Thymus (tissue), 11 donors: ENCODE results near the gene SMYD1. TPM values are rescaled to one million over a fixed set of nuclear protein-coding genes. Genes with fewer than 3 reads are reported as not detected.

ENCODE experiments used
- DNase-seq, 9 donors: peaks; one replicate each; pipeline ENCODE4 v3.0.0-alpha.2; 2013; ENCODE audit warnings: low spot score in 9 of 9, low read depth in 6 of 9, missing footprints in 1 of 9
- H3K27ac ChIP-seq, 2 donors: one replicate each; pipeline ENCODE4 v1.5.1; 2013; ENCODE audit warnings: control low read depth in 1 of 2, low read depth in 1 of 2, low read length in 1 of 2, mild to moderate bottlenecking in 1 of 2, moderate library complexity in 1 of 2
- H3K27me3 ChIP-seq, 2 donors: one replicate each; pipeline ENCODE4 v1.5.1; 2013; ENCODE audit warnings: low read length in 1 of 2; ENCODE audit not compliant: control insufficient read depth in 2 of 2, insufficient read depth in 1 of 2
- H3K36me3 ChIP-seq, 2 donors: one replicate each; pipeline ENCODE4 v1.5.1; 2013; ENCODE audit warnings: low read length in 1 of 2, mild to moderate bottlenecking in 1 of 2, moderate library complexity in 1 of 2; ENCODE audit not compliant: control insufficient read depth in 2 of 2, insufficient read depth in 2 of 2
- H3K4me1 ChIP-seq, 2 donors: one replicate each; pipeline ENCODE4 v1.5.1; 2013; ENCODE audit warnings: low read length in 2 of 2; ENCODE audit not compliant: control insufficient read depth in 2 of 2, insufficient read depth in 2 of 2
- H3K4me3 ChIP-seq, 2 donors: one replicate each; pipeline ENCODE4 v1.5.1; 2013; ENCODE audit warnings: low read length in 2 of 2, control low read depth in 1 of 2, mild to moderate bottlenecking in 1 of 2
- H3K9me3 ChIP-seq, 2 donors: one replicate each; pipeline ENCODE4 v1.5.1; 2013; ENCODE audit warnings: low read length in 1 of 2, mild to moderate bottlenecking in 1 of 2; ENCODE audit not compliant: control insufficient read depth in 2 of 2, insufficient read depth in 1 of 2
- WGBS: extraction: QIAGEN DNeasy Blood & Tissue Kit; methylation state at CpG from one replicate; pipeline ENCODE4 v1.1.7; 2013; 5-methylcytosine and 5-hydroxymethylcytosine counted together
- polyA plus RNA-seq: library from polyadenylated mRNA; stranded (reverse); fragments of 200-250 nt; gene quantifications from one replicate; pipeline ENCODE4 v1.2.3, GENCODE V29; 2013
- total RNA-seq: library from RNA; stranded (reverse); fragments of 120-200 nt; gene quantifications from one replicate; pipeline ENCODE4 v1.2.4, GENCODE V29; 2013
- donor health status: healthy.

SMYD1 gene
- total and polyA plus RNA-seq, 2 donors, result 0.42 to 0.43 TPM

DNA sequence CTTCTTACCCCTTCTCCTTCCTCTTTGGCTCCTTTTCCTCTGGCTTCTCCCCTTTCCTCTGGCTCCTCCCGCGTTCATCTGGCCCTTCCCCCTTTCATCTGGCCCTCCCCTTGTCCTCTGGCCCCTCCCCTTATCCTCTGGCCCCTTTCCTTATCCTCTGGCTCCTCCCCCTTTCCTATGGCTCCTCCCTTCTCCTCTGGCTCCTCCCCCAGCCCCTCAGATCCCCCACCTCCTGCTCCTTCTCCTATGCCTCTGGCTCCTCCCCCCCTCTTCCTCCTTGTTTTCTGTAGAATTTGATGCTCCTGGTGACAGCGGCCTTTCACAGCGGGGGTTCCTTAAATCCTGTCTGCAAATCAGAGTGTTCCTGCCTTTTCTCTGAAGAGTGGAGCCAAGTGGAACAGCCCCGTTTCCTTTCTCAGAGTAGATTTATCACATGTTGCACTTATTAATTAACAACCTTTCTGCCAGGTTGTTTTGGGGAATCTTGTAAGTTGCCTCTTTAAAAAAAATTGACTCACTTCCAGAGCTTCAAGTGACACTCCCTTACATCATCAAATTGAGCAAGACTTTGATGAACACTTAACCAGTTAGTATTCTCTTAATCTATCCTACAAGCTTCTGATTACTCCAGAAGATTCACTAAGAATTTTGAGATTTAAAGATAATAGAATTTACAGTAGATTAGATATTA lies 32.3 kb downstream of the SMYD1 start:
- no peaks in the 10 kb centered on the region for H3K9me3 ChIP-seq
- no peaks in the 10 kb centered on the region for H3K4me1 ChIP-seq
- peaks cover 0 to 2% of the 10 kb centered on the region in 2 donors for H3K27me3 ChIP-seq
- no peak overlapping the region for H3K27ac ChIP-seq
- DNase-seq, result no peak
- no peaks in the 10 kb centered on the region for H3K36me3 ChIP-seq
- H3K4me3 ChIP-seq, result no peak overlapping the region
- 67% methylated on average over 5 of the region's 5 CpGs for WGBS

- Histone ChIP-seq H3K27me3 (peaks cover 0 to 2% of the 10 kb centered on the region in 2 donors), H3K9me3 (no peaks in the 10 kb centered on the region), H3K36me3 (no peaks in the 10 kb centered on the region), H3K27ac (no peak overlapping the region), H3K4me1 (no peaks in the 10 kb centered on the region), H3K4me3 (no peak overlapping the region)
- WGBS, result 94% methylated on average over 3 of the region's 3 CpGs
- DNase-seq, result no peak
Observed at GRCh38 chr2:88100489-88100858, 32.8 kb downstream of the SMYD1 start.

DNA sequence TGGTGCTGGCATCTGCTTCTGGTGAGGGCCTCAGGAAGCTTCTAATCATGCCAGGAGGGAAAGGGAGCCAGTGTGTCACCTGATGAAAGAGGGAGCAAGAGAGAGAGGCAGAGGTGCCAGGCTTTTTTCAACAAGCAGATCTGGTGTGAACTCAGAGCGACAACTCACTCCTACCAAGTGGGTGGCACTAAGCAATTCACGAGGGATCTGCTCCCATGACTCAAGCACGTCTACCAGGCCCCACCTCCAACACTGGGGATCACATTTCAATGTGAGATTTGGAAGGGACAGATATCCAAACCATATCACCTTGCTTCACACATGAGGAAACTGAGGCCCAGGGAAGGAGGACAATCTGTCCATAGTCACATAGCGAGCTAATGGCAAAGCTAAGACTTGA lies 41.2 kb downstream of the SMYD1 start:
- Histone ChIP-seq H3K27ac (no peak overlapping the region), H3K9me3 (peaks cover 0 to 5% of the 10 kb centered on the region in 2 donors), H3K36me3 (no peaks in the 10 kb centered on the region), H3K4me1 (no peaks in the 10 kb centered on the region), H3K27me3 (peaks cover 0 to 2% of the 10 kb centered on the region in 2 donors), H3K4me3 (no peak overlapping the region)
- 96% methylated on average over 4 of the region's 4 CpGs for WGBS
- no peak for DNase-seq

DNA sequence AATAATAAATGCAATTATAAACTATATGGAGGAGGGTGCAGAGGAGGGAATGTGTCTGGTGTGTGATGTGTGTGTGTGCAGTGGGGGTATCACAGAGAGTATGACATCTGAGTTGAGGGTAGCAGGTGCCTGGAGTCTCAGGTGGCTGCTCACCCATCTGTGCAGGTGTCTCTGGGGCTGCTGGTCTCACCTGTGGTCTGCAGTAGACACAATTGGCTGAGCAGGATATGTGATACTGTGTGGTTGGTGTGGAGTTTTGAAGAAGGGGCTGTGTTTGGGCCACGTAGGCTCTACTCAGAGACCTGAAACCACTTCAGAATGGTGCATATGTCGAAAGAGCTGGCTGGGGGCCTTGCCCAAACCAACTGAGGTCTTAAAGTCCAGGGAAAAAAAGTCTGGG lies 43.2 kb downstream of the SMYD1 start:
- no peak for DNase-seq
- Histone ChIP-seq H3K4me1 (no peaks in the 10 kb centered on the region), H3K27ac (no peak overlapping the region), H3K9me3 (peaks cover 0 to 5% of the 10 kb centered on the region in 2 donors), H3K27me3 (no peaks in the 10 kb centered on the region), H3K36me3 (no peaks in the 10 kb centered on the region), H3K4me3 (no peak overlapping the region)
- 67% methylated on average over 2 of the region's 2 CpGs for WGBS

GRCh38 chr2:88113069-88113468 lies 45.4 kb downstream of the SMYD1 start:
- Histone ChIP-seq H3K4me1 (no peaks in the 10 kb centered on the region), H3K9me3 (peaks cover 0 to 5% of the 10 kb centered on the region in 2 donors), H3K27me3 (peaks cover 0 to 2% of the 10 kb centered on the region in 2 donors), H3K27ac (no peak overlapping the region), H3K36me3 (no peaks in the 10 kb centered on the region), H3K4me3 (no peak overlapping the region)
- WGBS, result 96% methylated on average over 2 of the region's 2 CpGs
- no peak for DNase-seq

DNA sequence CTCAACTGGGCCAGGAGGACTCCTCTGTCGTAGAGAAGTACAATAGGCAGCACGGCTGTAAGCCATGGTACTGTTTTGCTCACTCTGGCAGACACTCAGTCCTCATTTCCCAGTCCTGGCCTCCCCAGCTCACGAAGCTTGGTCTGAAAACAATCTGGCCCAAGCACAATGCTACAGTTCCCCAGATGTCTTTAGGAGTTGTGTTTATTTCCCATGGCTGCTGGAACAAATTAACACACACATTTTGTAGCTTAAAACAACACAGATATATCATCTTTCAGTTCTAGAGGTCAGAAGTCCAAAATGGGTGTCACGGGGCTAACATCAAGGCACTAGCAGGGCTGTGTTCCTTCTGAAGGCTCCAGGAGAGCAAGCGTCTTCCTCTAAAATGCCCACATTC lies 47.3 kb downstream of the SMYD1 start:
- Histone ChIP-seq H3K27me3 (peaks cover 0 to 4% of the 10 kb centered on the region in 2 donors), H3K9me3 (peaks cover 0 to 2% of the 10 kb centered on the region in 2 donors), H3K27ac (no peak overlapping the region), H3K4me1 (no peaks in the 10 kb centered on the region), H3K36me3 (no peaks in the 10 kb centered on the region), H3K4me3 (no peak overlapping the region)
- WGBS, result 94% methylated on average over 5 of the region's 5 CpGs
- no peak for DNase-seq

DNA sequence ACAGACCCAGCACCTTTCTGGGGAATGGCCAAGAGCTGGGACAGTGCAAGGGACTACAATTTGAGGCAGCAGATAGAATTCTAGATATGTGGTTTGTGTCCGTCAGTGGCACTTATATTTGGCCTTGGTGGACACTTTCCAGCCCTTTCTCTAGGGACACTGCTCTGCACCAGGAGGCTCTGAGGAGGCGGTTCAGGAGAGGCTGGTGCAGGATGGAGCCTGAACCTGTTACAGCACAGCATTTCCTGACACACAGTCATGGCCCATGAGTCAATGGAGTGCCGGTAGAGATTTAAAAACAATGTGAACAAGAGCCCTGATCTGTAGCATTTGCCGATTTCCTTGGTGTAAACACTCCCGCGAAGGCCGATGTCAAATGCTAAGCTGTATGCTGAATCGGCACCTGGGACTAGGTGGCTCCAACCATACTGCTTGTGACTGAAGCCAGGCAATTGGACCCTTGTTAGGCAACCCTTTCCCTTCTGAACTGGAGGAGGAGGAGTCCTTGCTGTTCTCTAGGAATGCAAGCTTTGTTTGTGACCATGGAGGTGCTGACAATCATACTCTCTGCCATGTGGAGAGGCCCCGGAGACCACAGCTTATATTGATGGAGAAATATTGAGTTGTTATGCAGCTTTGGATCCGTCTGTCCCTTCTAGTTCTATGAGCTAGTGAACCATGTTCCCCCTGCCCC lies 48.3 kb downstream of the SMYD1 start:
- DNase-seq, result no peak
- WGBS, result 93% methylated on average over 10 of the region's 10 CpGs
- H3K4me3 ChIP-seq, result no peak overlapping the region
- peaks cover 0 to 4% of the 10 kb centered on the region in 2 donors for H3K27me3 ChIP-seq
- H3K4me1 ChIP-seq, result no peaks in the 10 kb centered on the region
- no peak overlapping the region for H3K27ac ChIP-seq
- no peaks in the 10 kb centered on the region for H3K36me3 ChIP-seq
- no peaks in the 10 kb centered on the region for H3K9me3 ChIP-seq

- no peak overlapping the region for H3K27ac ChIP-seq
- no peaks in the 10 kb centered on the region for H3K9me3 ChIP-seq
- H3K4me1 ChIP-seq, result no peaks in the 10 kb centered on the region
- no peaks in the 10 kb centered on the region for H3K36me3 ChIP-seq
- H3K4me3 ChIP-seq, result no peak overlapping the region
- 98% methylated on average over 18 of the region's 18 CpGs for WGBS
- peaks cover 0 to 4% of the 10 kb centered on the region in 2 donors for H3K27me3 ChIP-seq
- no peak for DNase-seq
Observed at GRCh38 chr2:88116669-88117432, 49.2 kb downstream of the SMYD1 start.

- no peaks in the 10 kb centered on the region for H3K9me3 ChIP-seq
- DNase-seq, result no peak
- no peaks in the 10 kb centered on the region for H3K36me3 ChIP-seq
- H3K27me3 ChIP-seq, result peaks cover 0 to 6% of the 10 kb centered on the region in 2 donors
- H3K4me1 ChIP-seq, result no peaks in the 10 kb centered on the region
- WGBS, result 94% methylated on average over 4 of the region's 4 CpGs
- no peak overlapping the region for H3K27ac ChIP-seq
- no peak overlapping the region for H3K4me3 ChIP-seq
Observed at GRCh38 chr2:88117973-88118372, 50.3 kb downstream of the SMYD1 start.
